ENCODE measurements around the gene HS1BP3. TPM values are rescaled to one million over a fixed set of nuclear protein-coding genes. Genes with fewer than 3 reads are reported as not detected.

HS1BP3 gene
- total RNA-seq, 4 donors from 2014 or later: 16.6 to 26.9 (median 19.4) TPM

DNA sequence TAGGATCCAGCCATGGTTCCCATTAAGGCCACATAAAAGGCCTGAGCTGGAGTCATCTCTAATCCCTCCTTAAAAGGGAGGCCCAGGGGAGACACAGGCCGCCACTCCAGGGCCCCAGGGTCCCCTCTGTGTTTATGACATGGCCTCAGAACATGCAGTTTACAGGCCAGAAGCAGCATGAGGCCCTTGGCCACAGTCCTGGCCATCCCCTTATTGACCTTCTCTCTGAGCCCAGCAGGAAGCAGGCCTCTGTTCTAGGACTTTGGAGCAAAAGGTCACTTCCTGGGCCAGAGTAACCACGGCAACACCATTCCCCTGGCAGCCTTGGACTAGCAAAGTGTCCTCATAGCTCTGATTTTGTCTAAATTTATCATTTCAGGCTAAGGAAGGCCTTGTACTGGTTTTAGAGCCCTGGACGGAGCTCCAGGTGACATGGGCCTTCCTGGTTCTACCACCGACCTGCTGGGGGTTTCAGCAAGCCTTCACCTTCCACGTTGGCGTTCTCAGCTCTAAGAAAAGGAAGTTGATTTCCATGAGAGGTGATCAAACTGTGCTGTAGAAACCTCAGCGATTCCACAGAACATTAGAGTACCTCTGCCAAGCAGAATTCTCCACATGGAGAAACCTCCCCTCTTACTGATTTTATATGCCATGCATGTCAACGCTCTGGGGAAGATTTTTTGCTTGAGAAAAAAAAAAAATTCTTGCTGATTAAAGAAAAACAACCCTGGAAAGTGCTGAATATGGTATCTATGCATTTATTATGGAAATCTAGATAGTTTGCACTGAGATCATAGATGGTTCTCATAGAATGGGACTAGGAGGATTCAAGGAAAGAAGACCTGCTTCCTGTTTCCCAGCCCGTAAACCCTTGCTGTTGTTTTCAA is 53.7 kb downstream of the HS1BP3 start:
- H3K36me3 ChIP-seq: no peaks in the 10 kb centered on the region
- H3K27me3 ChIP-seq: no peaks in the 10 kb centered on the region
- no peak overlapping the region for H3K4me3 ChIP-seq
- DNase-seq (peak; percentile 64 to 85), ATAC-seq (peak; percentile 63 to 80)
- no peaks in the 10 kb centered on the region for H3K9me3 ChIP-seq
- H3K4me1 ChIP-seq: peaks cover 27 to 51% of the 10 kb centered on the region in 2 donors
- H3K27ac ChIP-seq: peak overlapping the region; percentile 39 to 84 (median 74)
- intact Hi-C loops (cut with DNase I; ENCODE audit: low total_unique reads): no loop called here
- TF ChIP-seq POLR2A (IDR thresholded peaks at IDR 0.05): no peak
- TF ChIP-seq, protein P1, sequence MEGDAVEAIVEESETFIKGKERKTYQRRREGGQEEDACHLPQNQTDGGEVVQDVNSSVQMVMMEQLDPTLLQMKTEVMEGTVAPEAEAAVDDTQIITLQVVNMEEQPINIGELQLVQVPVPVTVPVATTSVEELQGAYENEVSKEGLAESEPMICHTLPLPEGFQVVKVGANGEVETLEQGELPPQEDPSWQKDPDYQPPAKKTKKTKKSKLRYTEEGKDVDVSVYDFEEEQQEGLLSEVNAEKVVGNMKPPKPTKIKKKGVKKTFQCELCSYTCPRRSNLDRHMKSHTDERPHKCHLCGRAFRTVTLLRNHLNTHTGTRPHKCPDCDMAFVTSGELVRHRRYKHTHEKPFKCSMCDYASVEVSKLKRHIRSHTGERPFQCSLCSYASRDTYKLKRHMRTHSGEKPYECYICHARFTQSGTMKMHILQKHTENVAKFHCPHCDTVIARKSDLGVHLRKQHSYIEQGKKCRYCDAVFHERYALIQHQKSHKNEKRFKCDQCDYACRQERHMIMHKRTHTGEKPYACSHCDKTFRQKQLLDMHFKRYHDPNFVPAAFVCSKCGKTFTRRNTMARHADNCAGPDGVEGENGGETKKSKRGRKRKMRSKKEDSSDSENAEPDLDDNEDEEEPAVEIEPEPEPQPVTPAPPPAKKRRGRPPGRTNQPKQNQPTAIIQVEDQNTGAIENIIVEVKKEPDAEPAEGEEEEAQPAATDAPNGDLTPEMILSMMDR (IDR thresholded peaks at IDR 0.05 in 4 of 5, conservative IDR thresholded peaks at IDR 0.05 in 1 of 5): no peak
- in situ Hi-C loops (cut with MboI; ENCODE audit: low sequenced_read_pairs in 4 of 4): no loop called here

DNA sequence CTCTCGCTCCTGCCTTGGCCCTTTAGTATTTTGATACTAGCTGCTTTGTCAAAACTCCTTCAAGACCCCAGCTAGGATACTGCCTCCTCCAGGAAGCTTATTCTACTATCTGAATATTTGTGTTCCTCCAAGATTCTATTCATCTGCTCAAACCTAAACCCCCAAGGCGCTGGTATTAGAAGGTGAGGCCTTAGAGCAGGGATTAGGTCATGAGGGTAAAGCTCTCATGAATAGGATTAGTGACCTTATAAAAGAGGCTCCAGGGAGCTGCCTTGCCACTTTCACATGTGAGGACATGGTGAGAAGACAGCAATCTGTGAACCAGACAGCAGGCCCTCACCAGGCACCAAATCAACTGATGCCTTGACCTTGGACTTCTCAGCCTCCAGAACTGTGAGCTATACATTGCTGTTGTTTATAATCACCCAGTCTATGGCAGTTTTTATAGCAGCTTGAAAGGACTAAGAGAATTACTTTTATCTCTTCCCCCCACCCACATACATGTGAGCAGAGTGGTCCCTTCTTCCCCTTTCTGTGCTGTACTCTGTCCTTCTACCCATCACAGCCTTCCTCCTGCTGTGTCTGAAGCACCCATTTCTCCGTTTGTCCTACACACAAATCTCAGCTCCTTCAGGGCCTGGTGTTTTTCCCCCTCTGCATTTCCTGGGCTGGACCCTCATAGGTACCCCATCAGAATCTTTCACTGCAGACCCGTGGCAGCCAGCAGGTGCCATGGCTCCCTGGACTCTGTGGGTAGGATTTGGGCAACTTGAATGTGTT is 54.5 kb downstream of the HS1BP3 start:
- no peak overlapping the region for H3K4me3 ChIP-seq
- no peaks in the 10 kb centered on the region for H3K36me3 ChIP-seq
- peak in 1 of 2 donors; percentile 1 for DNase-seq
- H3K4me1 ChIP-seq: peaks cover 27 to 51% of the 10 kb centered on the region in 2 donors
- intact Hi-C loops (cut with DNase I; ENCODE audit: low total_unique reads): no loop called here
- peak overlapping the region; percentile 39 to 84 (median 74) for H3K27ac ChIP-seq
- ATAC-seq: no peak
- H3K27me3 ChIP-seq: no peaks in the 10 kb centered on the region
- no peaks in the 10 kb centered on the region for H3K9me3 ChIP-seq
- TF ChIP-seq, protein P1 (IDR thresholded peaks at IDR 0.05 in 4 of 5, conservative IDR thresholded peaks at IDR 0.05 in 1 of 5): no peak
- TF ChIP-seq POLR2A (IDR thresholded peaks at IDR 0.05): no peak
- in situ Hi-C loops (cut with MboI; ENCODE audit: low sequenced_read_pairs in 4 of 4): no loop called here

DNA sequence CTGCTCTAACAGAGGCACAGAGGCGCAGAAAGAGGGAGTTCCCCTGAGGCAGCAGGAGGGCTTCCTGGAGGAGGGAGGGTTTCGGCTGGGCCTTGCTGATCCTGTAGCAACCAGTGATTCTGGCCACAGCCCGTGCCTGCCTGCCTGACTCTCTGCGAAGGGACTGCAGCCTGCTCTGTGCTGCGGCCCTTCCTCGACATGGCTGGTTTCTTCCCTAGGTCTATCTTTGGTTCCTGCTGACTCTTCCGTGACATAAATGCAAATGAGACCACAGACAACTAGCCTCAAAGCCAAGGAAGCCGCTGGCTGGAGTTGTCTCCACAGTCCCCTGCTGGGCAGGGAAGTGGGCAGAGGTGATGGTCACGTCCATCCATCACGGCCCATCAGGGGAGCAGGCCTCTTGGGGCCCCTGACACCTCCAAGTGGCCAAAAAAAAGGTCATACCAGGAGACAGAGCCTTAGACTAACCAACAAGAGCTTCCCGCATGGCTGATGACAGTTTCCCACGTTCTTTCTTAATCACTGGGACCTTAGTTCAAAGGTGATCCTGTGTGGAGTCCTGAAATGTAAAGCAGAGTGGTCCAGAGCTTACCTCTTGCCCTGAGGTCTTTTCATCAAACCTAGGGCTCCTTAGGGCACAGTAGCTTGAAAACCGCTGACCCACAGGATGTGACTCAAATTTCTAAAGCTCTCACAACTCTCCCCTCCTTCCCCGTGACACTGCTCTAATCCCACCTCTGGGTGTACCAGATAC is 55.3 kb downstream of the HS1BP3 start:
- TF ChIP-seq, protein P1 (IDR thresholded peaks at IDR 0.05 in 4 of 5, conservative IDR thresholded peaks at IDR 0.05 in 1 of 5): no peak
- peak in 1 of 2 donors; percentile 27 for TF ChIP-seq POLR2A (IDR thresholded peaks at IDR 0.05)
- ATAC-seq: peak in 1 of 2 donors; percentile 17
- no peaks in the 10 kb centered on the region for H3K9me3 ChIP-seq
- intact Hi-C loops (cut with DNase I; ENCODE audit: low total_unique reads): no loop called here
- H3K27me3 ChIP-seq: no peaks in the 10 kb centered on the region
- no peaks in the 10 kb centered on the region for H3K36me3 ChIP-seq
- peak; percentile 3 to 22 for DNase-seq
- no peak overlapping the region for H3K4me3 ChIP-seq
- H3K4me1 ChIP-seq: peaks cover 27 to 51% of the 10 kb centered on the region in 2 donors
- in situ Hi-C loops (cut with MboI; ENCODE audit: low sequenced_read_pairs in 4 of 4): no loop called here
- H3K27ac ChIP-seq: peak overlapping the region; percentile 39 to 84 (median 74)

DNA sequence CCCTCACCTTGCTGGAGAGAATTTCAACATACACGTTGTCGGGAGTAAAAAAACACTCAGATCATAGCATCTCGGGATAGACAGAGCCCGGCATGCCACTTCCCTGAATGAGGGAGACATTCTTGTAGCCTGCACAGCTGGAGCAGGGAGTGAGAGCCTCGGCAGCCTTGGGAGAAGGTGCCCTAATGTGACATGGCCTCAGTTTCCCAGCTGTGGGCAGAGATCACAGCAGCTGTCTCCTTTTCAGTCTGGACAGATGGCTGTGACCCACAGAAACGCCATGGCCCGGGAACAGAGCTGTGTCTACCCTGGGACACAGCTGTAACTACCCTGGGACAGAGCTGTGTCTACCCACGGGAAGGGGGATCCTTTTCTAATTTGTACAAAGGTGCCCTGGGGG is 55.9 kb downstream of the HS1BP3 start:
- in situ Hi-C loops (cut with MboI; ENCODE audit: low sequenced_read_pairs in 4 of 4) (no loop called here), intact Hi-C loops (cut with DNase I; ENCODE audit: low total_unique reads) (no loop called here)
- Histone ChIP-seq H3K36me3 (no peaks in the 10 kb centered on the region), H3K27me3 (no peaks in the 10 kb centered on the region), H3K4me3 (no peak overlapping the region), H3K27ac (peak overlapping the region in 3 of 4 donors; percentile 69 to 84 (median 78)), H3K4me1 (peaks cover 24 to 46% of the 10 kb centered on the region in 2 donors), H3K9me3 (no peaks in the 10 kb centered on the region)
- DNase-seq: no peak
- ATAC-seq: no peak
- TF ChIP-seq, protein P1 (IDR thresholded peaks at IDR 0.05 in 4 of 5, conservative IDR thresholded peaks at IDR 0.05 in 1 of 5): no peak
- no peak for TF ChIP-seq POLR2A (IDR thresholded peaks at IDR 0.05)

Data from gastrocnemius medialis (tissue), 4 donors.